Pons (tissue), 1 donor: ENCODE measurements around the gene GRK1.

Experiments
- DNase-seq: peaks from one replicate; pipeline ENCODE4 v3.0.0-alpha.2; 2016; ENCODE audit warnings: low spot score

Gene GRK1

GRCh38 chr13:113775451-113776145 lies 108.6 kb downstream of the GRK1 start:
- no peak for DNase-seq

DNA sequence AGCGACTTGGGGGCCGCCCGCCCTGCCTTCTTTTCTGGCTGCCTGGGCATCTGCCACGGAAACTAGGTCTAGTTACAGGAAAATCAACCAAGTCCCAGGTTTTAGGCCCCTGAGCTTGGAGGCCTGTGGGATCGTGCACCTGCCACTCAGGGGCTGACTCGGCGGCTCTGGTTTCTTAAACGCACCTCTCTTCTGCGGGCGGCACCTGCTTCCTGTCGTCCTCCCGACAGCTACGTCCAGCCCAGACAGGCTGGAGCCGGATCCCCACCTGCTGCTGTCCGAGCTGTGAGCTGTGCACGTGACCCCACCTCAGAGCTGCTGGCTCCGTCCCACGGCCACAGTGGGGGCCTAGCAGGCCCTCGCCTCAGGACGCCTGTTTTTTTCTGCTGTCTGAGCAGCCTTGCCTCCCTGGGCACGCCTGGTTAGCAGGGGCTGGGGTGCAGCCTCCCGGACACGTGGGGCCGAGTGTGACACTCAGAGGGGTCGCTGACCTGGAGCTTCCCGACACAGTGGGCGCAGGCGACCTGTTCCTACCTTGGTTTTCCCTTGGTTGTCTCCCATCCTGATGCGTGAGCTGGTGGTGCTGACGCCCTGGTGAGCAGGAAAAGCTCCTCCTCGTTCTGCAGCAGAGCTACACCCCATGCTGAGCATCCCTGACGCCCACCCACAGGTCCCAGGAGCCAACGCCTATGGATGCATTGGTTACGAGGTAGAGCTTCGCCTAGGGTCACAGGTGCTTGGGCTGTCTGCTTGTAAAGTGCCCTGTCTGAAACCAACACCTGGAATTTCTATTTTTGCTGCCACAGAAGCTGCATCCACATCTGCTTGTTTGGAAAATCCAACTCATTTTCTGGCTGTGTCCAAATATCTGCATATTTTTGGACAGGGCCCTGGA lies 109.5 kb downstream of the GRK1 start:
- no peak for DNase-seq

DNA sequence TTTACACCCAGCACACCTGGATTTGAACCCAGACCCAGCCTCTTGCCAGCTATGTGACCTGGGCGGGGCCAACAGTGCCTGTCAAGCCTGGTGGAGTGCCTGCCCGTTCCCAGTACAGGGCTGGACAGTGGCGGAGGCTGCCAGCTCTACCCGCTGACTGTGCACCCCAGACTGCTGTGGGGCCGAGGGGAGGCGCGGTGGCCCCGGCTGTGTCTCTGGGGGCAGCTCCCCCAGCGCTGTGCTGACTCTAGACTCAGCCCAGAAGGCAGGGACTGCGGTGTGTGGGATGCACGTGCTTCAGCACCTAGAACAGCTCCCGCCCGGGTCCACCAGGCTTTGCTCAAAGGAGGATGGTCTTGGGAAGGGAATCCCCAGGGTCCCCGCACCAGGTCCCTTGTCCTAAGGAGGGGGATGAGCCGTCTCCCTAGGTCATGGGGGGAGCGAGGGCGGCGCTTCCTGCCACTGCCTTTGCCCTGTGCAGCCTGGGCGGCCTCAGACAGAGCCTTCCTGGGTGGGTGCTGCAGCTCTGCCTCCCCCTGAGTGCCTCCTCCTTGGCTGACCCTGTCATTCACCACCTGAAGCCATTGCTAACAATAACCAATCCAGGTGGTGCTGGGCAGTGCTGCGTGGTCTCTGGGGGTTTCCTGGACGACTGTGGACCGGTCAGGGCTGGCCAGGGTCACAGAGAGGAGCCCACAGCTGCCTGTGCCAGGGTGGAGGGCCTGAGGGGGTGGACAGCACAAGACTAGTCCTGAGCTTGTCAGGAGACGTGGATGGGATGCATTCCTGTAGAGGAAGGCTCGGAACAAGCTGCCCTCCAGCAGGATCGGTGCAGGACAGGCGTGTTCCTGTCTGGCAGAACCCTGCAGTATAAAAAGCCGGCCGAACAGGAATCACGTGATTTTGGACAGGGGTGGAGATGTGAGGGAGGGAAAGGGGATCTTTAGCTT lies 110.6 kb downstream of the GRK1 start:
- no peak for DNase-seq

- no peak for DNase-seq
These were observed 114.6 kb downstream of the GRK1 start for GRCh38 chr13:113781571-113781970.

DNA sequence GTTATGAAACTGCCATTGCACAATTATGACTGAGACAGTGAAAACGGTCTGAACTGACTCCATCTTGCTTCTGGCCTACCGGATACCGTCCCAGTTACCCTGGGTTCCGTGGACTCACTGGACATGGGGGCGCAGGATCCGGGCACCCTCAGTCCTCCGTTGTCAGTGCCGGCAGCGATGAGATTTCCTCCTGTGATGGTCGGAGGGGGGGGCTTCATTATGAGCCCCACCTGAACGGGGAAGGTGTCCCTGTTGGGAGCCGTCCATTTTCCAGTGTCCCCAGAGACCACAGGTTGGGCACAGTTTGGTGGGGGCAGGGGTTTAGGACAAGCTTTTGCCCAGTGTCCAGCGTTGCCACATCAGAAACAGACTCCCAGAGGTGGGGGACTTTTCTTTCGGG lies 115.5 kb downstream of the GRK1 start:
- DNase-seq = no peak

GRCh38 chr13:113783200-113783881 lies 116.3 kb downstream of the GRK1 start:
- DNase-seq = no peak

DNA sequence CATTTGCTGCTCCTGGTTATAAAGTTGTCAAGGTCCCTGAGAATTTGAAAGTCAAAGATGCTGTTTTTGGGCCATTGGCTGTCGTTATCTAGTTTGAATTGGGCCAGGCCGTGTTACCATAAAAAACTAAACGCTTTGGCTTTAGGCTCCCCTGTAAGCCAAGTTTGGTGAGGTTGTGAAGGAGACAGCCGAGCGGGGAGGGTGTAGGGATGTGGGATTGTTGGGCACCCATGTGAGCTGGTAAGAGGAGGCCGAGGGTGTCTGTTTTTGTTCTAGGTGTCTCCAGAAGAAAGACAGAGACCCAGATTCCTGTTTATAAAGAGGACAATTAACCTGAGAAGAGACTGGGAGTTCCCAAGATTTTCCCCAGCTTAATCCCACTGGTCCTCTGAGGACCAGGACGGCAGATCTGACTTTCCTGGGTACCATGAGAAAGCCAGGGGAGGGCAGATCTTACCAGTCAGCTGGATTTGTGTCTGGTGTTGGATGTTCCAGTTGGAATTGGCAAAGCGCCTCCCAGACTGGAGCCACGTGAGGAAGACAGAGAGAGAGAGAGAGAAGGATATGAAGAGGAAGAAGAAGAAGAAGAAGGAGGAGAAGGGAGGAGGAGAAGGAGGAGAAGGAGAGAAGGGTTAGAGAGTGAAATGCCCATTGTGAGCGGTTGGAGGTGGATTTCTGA lies 117.1 kb downstream of the GRK1 start:
- no peak for DNase-seq

GRCh38 chr13:113784645-113785024 lies 117.6 kb downstream of the GRK1 start:
- no peak for DNase-seq

DNA sequence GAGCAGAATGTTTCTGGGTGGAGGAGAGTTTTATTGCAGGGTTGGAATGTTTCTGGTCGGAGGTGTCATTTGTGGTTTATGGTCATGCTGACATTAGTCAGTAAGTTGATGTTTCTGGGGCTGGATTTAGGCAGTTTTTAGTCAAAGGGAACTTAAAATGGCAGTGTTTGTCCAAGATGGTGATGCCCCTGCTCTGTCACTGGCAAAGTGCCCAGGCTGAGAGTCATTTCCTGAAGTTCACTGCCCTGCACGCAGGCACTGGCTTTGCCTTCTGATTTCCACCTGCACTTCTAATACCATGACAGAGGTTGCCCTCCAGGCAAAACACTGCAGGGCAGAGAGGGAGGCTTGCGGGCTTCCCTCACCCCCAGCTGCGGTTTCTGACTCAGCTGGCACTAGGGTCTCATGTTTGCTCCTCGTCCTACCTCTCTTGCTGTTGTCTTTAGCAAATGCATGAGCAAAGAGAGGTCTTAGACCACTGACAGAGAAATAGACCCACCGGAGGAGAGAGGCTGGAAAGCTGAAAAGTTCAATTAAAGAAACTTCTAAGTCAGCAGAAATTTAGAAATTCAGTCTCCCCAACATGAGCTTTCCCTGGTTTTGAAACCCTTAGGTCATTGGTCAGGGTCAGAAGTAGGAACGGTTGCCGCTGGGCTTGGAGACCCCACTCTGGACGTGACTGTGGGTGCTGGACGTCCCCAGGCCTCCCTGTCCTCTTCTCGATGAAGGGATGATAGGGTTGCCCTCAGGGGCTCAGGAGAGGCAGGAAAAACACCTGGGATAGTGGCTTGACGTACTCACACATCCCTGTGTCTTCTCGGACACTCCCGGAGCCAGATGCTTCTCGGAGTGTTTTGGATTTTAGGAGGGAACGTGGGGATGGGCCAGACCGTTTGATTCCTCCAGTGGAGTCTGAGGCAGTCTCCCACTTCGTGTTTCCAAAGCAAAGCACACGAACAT lies 118.3 kb downstream of the GRK1 start:
- no peak for DNase-seq

DNA sequence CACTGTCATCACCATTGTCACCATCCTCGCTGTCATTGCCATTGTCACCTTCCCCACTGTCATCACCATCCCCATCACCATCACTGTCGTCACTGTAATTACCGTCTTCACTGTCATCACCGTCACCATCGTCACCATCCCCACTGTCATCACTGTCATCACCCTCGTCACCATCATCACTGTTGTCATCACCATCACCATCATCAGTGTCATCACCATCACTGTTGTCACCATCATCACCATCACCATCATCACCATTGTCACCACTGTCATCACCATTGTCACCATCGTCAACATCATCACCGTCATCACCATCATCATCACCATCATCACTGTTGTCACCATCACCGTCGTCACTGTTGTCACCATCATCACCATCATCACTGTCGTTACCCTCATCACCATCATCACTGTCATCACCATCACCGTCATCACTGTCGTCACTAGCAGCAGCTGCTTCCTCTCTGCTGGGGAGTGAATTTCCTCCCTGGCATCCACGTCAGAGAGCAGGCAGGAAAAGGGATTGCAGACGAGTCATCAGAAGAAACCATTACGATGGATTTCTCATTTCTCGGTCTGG lies 119.3 kb downstream of the GRK1 start:
- no peak for DNase-seq
